ENCODE results near the gene VASN.

Gene VASN

GRCh38 chr16:4408323-4408690 is 36.7 kb downstream of the VASN start:
- Histone ChIP-seq H3K4me2 (ENCODE audit: low read length) (no peak overlapping the region), H3K36me3 (ENCODE audit: control insufficient read depth, low read length) (peaks cover 76% of the 10 kb centered on the region), H4K20me1 (ENCODE audit: control insufficient read depth, insufficient read depth, low read depth, low read length) (peaks cover 3% of the 10 kb centered on the region; the same call in 1 of the 2 replicates), H3K4me1 (ENCODE audit: control insufficient read depth, low read length) (no peaks in the 10 kb centered on the region), H3K9me3 (ENCODE audit: control insufficient read depth, insufficient read depth, low read length) (no peaks in the 10 kb centered on the region), H3K79me2 (ENCODE audit: control insufficient read depth, low read length) (peaks cover 28% of the 10 kb centered on the region), H3F3A (ENCODE audit: control insufficient read depth, insufficient read depth) (no peaks in the 10 kb centered on the region), H3K27ac (ENCODE audit: low read depth, low read length) (no peak overlapping the region), H3K4me3 (ENCODE audit: low read length) (no peak overlapping the region), H3K27me3 (ENCODE audit: control insufficient read depth, low read length) (no peaks in the 10 kb centered on the region), H3K9me2 (replicated peaks; ENCODE audit: control insufficient read depth, low read length) (no peaks in the 10 kb centered on the region)
- TF ChIP-seq EZH2phosphoT487 (IDR thresholded peaks at IDR 0.05; ENCODE audit: borderline replicate concordance, low read length) = no peak
- TF ChIP-seq, protein P1, sequence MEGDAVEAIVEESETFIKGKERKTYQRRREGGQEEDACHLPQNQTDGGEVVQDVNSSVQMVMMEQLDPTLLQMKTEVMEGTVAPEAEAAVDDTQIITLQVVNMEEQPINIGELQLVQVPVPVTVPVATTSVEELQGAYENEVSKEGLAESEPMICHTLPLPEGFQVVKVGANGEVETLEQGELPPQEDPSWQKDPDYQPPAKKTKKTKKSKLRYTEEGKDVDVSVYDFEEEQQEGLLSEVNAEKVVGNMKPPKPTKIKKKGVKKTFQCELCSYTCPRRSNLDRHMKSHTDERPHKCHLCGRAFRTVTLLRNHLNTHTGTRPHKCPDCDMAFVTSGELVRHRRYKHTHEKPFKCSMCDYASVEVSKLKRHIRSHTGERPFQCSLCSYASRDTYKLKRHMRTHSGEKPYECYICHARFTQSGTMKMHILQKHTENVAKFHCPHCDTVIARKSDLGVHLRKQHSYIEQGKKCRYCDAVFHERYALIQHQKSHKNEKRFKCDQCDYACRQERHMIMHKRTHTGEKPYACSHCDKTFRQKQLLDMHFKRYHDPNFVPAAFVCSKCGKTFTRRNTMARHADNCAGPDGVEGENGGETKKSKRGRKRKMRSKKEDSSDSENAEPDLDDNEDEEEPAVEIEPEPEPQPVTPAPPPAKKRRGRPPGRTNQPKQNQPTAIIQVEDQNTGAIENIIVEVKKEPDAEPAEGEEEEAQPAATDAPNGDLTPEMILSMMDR (IDR thresholded peaks at IDR 0.05; ENCODE audit: low read depth, low read length, poor library complexity, severe bottlenecking) = no peak

DNA sequence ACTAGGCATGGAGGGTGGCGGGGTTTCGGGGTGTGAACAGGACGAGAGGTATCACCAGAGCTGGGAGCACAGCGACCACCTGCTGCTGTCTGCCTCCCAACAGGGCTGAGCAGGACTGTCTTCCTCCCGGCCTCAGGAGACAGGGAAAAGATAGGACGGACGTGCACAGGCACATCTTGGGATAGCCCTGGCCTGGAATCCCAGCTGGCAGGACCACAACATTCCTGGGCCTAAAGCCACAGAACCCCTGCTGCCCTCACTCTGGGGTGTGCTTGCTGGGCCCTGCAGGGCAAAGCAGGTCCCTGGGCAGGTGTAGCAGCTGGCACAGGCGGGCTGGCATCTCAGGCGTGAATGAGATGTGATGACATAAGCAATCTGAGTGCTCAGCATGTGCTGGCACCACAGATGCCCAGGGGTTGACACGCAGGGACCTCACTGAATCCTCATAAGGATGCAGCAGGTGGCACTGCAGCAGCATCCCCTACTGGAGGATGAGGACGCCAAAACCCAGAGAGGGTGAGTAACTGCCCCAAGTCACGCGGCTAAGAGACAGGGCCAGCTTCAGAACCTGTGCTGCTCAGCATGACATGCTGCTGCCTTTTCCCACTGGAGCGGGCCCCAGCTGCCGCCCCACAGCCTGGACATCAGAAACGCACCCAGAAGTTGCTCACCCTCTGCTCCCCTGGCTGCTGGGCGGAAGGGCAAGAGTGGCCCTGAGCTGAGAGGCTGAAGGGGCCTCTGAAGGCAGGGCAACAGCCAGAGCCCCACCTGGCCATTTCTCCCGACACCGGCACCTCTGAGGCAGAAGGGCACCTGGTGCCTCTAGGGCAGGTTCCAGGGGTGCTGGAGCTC is 37.7 kb downstream of the VASN start:
- Histone ChIP-seq H3K4me3 (ENCODE audit: low read length) (no peak overlapping the region), H3K9me3 (ENCODE audit: control insufficient read depth, insufficient read depth, low read length) (no peaks in the 10 kb centered on the region), H3K36me3 (ENCODE audit: control insufficient read depth, low read length) (peaks cover 67% of the 10 kb centered on the region), H3K79me2 (ENCODE audit: control insufficient read depth, low read length) (peaks cover 38% of the 10 kb centered on the region), H3K4me2 (ENCODE audit: low read length) (no peak overlapping the region), H3K9me2 (replicated peaks; ENCODE audit: control insufficient read depth, low read length) (no peaks in the 10 kb centered on the region), H3F3A (ENCODE audit: control insufficient read depth, insufficient read depth) (peaks cover 1% of the 10 kb centered on the region; the same call in 1 of the 2 replicates), H3K27me3 (ENCODE audit: control insufficient read depth, low read length) (no peaks in the 10 kb centered on the region), H3K27ac (ENCODE audit: low read depth, low read length) (no peak overlapping the region), H4K20me1 (ENCODE audit: control insufficient read depth, insufficient read depth, low read depth, low read length) (peaks cover 5% of the 10 kb centered on the region; the same call in 1 of the 2 replicates), H3K4me1 (ENCODE audit: control insufficient read depth, low read length) (peaks cover 7% of the 10 kb centered on the region)
- TF ChIP-seq EZH2phosphoT487 (IDR thresholded peaks at IDR 0.05; ENCODE audit: borderline replicate concordance, low read length) = no peak
- TF ChIP-seq, protein P1 (IDR thresholded peaks at IDR 0.05; ENCODE audit: low read depth, low read length, poor library complexity, severe bottlenecking) = no peak

DNA sequence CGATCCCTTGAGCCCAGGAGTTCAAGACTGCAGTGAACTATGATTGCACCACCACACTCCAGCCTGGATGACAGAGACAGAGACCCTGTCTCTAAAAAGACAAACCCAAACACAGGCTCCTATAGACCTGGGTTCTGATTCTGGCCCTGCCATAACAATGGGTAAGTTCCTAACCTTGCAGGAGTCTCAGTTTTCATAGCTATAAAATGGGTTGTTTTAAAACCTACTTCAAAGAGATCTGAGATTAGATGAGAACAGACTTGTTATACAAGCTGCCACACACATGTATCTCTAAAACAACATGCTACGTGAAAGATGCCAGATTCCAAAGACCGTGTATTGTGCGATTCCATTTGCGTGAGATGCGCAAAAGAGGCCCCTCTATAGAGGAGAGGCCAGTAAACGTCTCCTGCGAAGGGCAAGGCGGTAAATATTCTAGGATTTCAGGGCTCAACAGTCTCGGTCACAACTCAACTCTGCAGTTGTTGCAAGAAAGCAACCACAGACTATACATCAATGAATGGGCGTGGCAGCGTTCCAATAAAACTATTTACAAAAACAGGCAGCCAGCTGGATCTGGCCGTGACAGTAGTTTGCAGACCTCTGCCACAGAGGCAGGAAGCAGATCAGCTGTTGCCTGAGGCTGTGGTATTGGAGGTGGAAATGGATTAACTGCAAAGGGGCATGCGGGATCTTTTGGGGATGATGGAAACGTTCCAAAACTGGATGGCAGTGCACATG is 38.9 kb downstream of the VASN start:
- Histone ChIP-seq H3K4me3 (ENCODE audit: low read length) (no peak overlapping the region), H3K36me3 (ENCODE audit: control insufficient read depth, low read length) (peaks cover 65% of the 10 kb centered on the region), H3K4me1 (ENCODE audit: control insufficient read depth, low read length) (peaks cover 19% of the 10 kb centered on the region), H3K9me3 (ENCODE audit: control insufficient read depth, insufficient read depth, low read length) (no peaks in the 10 kb centered on the region), H3K79me2 (ENCODE audit: control insufficient read depth, low read length) (peaks cover 50% of the 10 kb centered on the region), H3K27me3 (ENCODE audit: control insufficient read depth, low read length) (no peaks in the 10 kb centered on the region), H3K4me2 (ENCODE audit: low read length) (no peak overlapping the region), H4K20me1 (ENCODE audit: control insufficient read depth, insufficient read depth, low read depth, low read length) (0 out of 2 replicates have a peak, but pooled peaks cover 4% of the 10 kb centered on the region), H3K27ac (ENCODE audit: low read depth, low read length) (no peak overlapping the region), H3F3A (ENCODE audit: control insufficient read depth, insufficient read depth) (peaks cover 7% of the 10 kb centered on the region; the same call in 1 of the 2 replicates), H3K9me2 (replicated peaks; ENCODE audit: control insufficient read depth, low read length) (no peaks in the 10 kb centered on the region)
- no peak for TF ChIP-seq EZH2phosphoT487 (IDR thresholded peaks at IDR 0.05; ENCODE audit: borderline replicate concordance, low read length)
- TF ChIP-seq, protein P1 (IDR thresholded peaks at IDR 0.05; ENCODE audit: low read depth, low read length, poor library complexity, severe bottlenecking) = no peak

All from DOHH2 (cell line).